NCI-H128 (cell line): Measurements from ENCODE around the gene TMPRSS13.
"Not testable (repeated sequence)": the region's sequence is repeated elsewhere in the genome, so short reads cannot be mapped to it uniquely, and the experiment has no call there.

Experiments used
- DNase-seq: peaks from one replicate; lab custom pipeline; 2025; ENCODE audit not compliant: unreplicated experiment; lab: John Stamatoyannopoulos, UW

TMPRSS13 gene

DNA sequence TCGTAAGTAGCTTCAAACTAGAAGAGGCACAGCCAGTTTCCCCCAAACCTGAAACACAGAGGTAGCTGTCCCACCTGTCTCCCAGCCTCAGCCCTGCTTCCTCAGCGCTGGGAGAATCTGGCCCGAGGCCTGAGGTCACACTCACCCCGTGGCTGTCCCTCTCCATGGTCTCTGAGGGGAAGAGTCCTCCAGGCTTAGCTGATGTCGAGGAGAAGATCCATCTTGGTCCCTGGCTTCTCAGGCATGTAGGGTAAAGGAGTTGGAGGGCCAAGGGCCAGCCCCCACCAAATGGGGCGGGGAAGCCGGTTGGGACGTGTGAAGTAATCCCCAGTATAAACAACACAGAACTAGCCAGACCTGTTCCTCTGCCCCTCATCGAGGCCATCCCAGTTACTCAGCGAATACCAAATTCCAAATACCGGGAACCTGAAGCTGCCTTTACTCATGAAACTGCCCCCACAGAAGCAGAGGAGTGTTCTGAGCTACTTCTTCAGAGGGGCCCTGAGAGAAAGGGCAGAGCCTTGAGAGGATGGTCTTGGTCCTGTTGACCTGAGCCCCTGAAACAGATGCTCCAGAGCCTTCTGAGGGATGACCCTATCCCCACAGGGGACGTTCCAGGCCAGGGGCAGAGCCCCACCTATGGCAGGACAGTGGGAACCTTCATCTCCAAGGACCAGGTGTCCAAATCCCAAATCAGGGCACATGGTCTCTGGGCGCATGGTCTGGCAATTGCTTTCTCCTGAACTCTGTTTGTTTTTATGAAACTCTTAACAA lies at the start of gene TMPRSS13:
TSS of gene TMPRSS13 (minus strand) at position 261 of the 774 bp plus-strand sequence. CDS start at position 166, 95 bp downstream.
- DNase-seq = no peak

DNA sequence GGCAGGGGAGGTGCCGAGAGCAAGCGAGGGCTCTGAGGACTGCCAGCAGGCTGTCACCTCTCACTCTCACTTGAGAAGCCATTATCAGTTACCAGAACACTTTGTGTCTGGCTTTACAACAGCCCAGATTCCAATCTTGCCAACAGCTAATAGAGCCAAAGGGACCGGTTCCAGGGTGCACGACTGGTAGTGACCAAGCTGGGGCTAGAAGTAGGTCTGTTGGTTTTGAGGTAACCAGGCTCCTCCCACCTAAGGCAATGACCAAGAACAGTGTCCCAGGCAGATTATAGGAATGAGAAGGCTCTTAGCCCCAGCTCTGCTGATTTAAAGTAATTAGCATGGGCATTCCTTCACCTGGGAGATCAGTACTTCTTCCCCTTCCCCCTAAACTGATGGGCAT lies 49.8 kb upstream of the TMPRSS13 start:
- DNase-seq = no peak

DNA sequence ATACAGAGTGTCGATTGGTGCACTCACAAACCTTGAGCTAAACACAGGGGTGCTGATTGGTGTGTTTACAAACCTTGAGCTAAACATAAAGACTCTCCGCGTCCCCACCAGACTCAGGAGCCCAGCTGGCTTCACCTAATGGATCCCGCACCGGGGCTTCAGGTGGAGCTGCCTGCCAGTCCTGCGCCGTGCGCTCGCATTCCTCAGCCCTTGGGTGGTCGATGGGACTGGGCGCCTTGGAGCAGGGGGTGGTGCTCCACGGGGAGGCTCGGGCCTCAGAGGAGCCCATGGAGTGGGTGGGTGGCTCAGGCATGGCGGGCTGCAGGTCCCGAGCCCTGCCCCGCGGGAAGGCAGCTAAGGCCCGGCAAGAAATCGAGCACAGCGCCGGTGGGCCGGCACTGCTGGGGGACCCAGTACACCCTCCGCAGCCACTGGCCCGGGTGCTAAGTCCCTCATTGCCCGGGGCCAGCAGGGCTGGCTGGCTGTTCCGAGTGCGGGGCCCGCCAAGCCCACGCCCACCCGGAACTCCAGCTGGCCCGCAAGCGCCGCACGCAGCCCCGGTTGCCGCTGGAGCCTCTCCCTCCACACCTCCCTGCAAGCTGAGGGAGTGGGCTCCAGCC lies 49.2 kb upstream of the TMPRSS13 start:
- not testable (repeated sequence) for DNase-seq

DNA sequence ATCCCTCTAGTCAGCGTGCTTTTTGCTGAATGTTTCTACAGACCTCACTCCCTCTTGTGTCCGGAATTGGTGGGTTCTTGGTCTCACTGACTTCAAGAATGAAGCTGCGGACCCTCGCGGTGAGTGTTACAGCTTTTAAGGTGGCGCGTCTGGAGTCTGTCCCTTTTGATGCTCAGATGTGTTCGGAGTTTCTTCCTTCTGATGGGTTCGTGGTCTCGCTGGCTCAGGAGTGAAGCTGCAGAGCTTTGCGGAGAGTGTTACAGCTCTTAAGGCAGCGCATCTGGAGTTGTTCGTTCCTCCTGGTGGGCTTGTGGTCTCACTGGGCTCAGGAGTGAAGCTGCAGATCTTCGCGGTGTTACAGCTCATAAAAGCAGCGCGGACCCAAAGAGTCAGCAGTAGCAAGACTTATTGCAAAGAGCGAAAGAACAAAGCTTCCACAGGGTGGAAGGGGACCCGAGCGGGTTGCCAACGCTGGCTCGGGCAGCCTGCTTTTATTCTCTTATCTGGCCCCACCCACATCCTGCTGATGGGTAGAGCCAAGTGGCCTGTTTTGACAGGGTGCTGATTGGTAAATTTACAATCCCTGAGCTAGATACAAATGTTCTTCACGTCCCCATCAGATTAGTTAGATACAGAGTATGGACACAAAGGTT lies 48.5 kb upstream of the TMPRSS13 start:
- not testable (repeated sequence) for DNase-seq

DNA sequence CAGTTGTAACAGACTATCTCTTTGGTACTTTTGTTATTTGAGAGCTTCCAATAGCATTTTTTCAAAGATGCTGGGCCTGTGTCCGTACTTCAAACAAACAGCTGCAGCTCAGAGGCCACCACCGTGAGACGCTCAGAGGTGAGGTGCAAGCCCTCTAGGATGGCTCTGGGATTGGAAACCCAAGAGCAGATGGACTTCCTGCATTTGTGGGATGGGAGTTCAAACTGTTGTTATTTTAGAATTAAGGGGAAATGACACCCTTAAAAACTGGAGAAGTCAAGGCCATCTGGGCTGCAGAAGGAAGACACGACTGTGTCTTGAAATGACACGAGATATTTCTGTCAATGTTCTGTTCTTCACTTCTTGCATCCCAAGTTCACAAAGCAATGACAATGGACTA lies 47.8 kb upstream of the TMPRSS13 start:
- no peak for DNase-seq

DNA sequence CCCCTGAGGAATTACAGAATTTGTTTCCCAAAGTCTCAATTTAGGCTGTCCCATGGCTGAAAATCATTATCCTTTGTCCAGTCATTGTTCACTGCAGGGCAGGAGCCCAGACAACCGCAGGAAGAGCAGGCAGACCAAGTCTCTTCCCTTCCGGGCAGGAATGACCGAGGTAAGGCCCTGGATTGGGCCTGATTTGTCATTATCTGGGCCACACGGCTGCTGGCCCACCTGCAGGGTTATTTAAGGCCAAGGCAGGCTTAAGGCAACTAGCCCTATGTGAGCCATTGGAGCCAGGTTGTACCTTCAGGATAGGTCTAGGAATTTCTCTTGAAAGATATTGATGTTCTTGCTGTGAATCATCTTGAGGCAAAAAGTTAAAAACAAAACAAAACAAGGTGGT lies 47.2 kb upstream of the TMPRSS13 start:
- DNase-seq = no peak

DNA sequence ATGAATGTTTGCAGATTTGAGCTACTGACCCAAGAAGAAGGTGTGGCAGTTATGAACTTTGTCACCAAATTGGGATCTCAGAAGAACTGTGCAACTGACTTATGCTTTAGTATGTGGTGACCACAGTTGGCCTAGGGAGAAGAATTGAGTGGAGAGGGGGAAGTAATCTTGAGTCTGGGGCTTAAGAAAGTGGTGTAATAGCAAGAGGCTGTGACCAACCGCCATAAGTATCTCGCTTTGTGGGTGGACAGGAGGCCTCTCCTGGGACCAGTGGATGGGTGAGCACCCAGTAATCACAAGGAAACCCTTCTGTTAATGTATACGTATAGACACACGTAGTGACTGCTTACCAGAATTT lies 44.3 kb upstream of the TMPRSS13 start:
- no peak for DNase-seq

DNA sequence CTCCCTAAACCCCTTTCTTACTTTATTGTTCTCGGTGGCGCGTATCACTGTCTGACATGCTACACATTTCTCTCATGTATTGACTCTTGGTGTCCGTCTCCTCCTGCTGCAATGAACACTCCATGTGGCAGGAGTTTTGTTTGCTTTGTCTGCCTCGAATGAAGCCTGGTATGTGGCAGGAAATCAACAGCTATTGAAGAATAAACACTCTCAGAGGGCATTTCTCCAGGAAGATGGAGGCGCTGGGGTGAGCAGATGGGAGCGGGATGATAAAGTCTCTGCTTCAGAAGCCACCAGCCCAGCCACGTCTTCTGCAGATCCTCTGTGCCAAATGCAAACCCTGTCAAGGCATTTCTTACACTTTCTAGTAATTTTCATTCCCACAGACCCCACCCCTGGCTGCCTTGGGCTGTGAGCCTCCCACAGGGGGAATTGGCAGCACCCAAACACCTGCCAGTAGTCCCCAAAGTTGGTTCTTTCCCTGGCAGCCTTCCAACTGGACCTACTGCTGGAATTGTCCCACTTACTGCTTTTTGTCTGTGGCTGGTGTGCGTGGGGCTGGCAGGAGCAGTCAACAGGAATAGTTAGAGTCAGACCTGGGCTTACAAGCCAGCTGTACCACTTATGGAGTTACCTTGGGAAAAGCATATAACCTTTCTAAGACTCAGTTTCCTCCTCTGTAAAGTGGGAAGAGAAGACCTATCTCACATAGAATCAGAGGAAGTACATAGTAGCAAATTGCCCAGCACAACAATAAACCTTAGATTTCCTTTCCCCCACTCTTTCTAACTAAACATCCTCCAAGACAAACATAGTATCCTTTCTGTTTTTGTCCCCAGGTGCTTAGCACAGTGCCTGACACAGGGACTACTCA lies 43.7 kb upstream of the TMPRSS13 start:
- no peak for DNase-seq

DNA sequence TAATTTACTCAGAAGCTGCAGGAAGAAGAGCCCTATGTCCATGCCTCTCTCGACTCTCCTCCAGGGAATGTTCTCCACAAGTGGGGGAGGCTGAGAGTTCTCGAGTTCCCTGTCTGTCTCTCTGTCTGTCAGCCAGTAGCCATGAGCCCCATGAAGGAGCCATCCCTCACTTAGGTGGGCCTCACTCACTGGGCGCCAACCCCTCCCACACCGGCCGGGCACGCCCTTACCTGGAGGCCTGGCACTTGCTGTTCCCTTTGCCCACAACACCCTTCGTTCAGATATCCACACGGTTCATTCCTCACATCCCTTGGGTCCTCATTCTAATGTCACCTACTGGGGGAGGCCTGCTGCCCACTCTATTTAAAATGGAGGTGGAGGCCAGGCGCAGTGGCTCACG lies 42.8 kb upstream of the TMPRSS13 start:
- no peak for DNase-seq

DNA sequence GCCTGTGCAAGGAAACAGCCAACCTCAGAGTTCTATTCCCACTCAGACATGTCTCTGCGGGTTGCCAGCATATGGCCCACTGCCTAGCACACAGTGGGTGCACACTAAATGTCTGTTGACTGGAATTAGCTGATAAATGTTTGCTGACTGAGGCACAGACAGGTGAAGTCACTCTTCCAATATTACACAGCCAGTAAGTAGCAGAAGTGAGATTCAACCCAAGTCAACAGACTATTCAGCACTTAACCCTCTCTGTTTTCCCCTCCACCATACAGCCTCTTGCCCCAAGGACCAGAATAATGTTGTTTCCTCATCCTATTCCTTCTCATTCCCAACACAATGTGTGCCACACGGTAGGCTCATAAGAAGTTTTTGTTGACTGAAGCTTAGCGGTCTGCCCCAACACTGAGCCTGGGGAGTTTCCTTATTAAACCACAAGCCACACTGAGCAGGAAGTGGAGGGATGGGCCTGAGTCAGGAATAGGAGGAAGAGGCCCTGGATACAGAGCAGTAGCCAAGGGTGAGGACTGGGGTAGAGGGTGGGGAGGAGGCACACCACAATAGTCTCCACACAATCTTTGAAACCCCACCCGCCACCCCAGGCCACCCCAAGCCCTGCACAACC lies 41.3 kb upstream of the TMPRSS13 start:
- no peak for DNase-seq

DNA sequence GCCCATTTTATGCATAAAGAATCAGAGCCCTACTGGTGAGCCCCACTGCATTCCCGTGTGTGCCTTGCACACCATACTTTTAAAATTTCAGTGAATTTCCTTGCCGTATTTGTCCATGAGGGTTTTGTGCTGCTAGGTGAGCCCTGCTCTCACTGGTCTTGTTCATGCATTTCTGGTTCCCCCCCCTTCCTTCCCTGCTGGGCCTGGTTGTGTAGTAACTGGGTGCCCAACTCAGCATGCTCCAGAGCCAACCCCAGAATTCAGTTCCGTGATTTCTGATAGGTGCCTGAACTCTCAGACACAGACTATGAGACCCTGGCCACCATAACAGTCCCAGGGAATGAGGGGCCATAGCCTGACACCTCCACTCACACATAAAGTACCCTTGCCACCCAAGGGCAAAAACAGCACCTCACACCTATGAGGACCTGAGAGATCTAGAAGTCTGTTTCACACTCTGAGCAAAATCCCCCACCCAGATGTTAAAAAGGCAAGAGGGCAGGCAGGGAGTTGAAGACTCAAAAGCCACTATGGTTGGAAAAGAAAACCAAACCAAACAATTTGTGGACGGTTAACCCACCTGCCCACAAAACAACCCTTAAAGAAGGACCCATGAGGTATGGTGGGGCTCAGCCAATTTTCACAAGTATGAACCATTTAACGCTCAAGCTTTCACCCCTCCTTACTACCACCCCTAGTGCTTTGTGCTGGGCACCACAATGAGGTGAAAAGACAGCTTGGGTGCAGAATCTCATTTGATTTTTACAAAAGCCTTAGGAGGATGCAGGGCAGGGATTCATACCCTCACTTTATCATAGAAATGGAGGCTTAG lies 40.2 kb upstream of the TMPRSS13 start:
- DNase-seq = no peak

DNA sequence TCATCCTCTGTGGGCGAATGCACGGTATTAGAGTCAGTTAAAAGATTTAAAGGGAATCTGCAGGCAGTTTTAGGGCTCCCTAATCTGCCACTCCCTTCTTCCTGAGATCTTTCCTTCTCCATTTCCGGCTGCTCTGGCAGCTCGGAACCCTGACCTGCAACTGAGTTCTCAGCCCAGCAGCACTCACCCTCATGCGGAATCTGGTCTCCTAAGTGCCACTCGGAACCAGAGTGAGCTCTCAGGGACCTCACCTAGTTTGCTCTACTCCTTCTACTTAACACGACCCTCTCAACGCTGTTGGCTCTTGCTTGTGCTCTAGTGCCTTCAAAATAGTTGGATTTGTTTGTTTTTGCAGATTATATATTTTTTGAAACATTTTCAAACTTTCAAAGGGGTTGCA lies 37.7 kb upstream of the TMPRSS13 start:
- no peak for DNase-seq

DNA sequence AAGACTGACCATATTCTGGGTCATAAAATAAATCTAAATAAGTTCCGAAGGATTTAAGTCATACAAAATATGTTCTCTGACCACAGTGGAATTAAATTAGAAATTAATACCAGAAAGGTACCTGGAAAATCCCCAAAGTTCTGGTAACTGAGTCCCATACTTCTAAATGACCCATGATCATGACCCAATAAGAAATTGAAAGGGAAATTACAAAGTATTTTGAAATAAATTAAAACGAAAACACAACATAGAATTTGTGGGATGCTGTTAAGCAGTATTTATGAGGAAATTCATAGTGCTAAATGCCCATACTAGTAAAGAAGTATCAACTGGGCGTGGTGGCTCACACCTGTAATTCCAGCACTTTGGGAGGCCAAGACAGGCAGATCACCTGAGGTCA lies 33.6 kb upstream of the TMPRSS13 start:
- no peak for DNase-seq

DNA sequence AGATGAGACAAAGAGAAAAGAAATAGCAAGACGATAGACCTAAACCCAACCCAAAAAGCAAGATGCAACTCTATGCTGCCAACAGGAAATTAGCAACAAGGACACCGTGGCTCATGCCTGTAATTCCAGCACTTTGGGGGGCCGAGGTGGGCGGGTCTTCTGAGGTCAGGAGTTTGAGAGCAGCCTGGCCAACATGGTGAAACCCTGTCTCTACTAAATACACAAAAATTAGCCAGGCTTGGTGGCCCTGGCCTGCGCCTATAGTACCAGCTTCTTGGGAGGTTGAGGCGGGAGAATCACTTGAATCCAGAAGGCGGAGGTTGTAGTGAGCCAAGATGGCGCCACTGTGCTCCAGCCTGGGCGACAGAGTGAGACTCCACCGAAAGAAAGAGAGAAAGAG lies 32.7 kb upstream of the TMPRSS13 start:
- DNase-seq = no peak

DNA sequence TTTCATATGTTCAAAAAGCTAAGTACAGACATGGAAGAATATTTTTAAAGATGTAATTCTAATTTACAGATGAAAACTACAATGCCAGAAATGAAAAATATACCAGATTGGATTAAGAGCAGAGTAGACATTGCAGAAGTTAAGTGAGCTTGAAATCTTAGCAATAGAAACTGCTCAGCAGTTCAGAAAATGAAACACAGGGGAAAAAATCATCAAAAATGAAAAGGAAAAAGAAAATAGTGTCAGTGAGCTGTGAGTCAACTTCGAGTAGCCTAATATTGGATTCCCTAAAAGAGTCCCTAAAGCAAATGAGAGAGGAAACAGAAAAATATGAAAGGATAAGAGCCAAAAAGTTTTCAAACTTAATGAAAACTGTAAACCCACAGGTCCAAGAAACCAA lies 31.2 kb upstream of the TMPRSS13 start:
- no peak for DNase-seq

DNA sequence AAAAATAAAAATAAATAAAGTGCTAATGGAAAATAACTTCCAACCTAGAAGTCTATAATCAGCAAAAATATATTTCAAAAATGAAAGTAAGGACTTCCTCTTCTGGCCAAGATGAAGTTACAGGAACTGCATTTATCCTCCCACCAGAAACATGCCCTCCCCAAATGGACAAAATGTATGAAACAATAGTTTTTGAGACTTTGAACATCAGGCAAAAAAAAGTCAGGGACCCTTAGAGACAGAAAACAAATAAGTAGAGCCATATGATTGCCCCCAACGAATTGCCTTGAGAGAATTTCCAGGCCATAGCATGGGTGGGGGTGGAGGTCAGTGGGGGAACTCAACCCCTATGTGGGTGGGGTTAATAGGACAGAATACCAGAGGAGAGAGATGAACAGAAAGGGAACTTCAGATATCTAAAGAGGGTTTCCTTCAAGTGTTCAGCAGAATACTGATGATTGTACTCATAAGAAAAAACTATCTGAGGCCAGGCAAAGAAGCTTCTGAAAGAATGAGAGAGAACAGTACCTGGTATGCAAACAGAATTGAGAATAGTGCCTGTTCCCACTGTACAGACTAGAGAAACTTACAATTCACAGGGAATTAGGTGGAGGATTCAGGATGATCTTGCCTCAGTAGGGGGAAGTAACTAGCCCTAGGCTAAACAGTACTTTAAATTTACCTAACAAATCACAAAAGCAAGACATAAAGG lies 30.4 kb upstream of the TMPRSS13 start:
- no peak for DNase-seq

DNA sequence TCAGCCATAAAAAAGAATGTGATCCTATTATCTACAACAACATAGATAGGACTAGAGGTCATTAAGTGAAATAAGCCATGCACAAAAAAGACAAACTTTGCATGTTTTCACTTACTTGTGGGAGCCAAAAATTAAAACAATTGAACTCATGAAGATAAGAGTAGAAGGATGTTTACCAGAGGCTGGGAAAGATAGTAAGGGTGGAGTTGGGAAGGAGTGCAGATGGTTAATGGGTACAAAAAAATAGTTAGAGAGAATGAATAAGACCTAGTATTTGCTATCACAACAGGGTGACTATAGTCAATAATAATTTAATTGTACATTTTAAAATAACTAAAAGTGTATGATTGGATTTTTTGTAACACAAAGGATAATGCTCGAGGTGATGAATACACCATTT lies 29.7 kb upstream of the TMPRSS13 start:
- DNase-seq = no peak

DNA sequence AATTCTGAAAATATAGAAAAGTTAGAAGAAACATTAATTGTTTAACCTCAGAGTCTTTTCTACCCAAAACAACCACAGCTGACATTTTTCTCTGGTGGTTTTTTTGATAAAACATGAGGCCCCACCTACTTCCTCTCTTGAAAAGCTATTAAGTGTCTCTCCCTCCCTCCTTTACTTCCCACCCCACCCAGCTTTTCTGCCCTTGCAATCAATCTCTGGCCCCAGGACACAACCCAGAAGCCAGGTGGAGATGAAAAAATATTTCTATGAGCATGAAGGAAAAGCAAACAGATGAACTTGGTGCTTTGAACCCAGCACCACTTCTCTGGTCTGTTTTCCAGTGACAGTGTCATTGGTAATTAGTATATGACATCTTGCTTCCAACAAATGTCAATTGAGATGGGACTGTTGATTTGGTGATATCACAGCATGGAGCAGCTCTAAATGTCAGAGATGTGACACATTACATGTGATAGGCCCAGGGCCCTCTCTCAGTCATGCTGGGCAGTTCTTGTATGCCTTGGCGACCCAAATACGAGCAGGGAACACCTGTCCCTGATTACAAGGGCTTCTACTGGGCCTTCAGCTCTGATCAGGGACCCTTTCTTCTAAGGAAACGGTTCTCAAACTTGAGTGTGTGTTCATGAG lies 23.9 kb upstream of the TMPRSS13 start:
- no peak for DNase-seq
